Suprapubic skin (tissue), 4 donors: ENCODE data around the gene KCNJ18. TPM values are rescaled to one million over a fixed set of nuclear protein-coding genes. Genes with fewer than 3 reads are reported as not detected.
"Not testable (repeated sequence)": the region's sequence is repeated elsewhere in the genome, so short reads cannot be mapped to it uniquely, and the experiment has no call there.

Experiments
- DNase-seq, 2 donors: peaks; one replicate each; pipeline ENCODE4 v3.0.0-alpha.2; 2019; ENCODE audit warnings: low spot score in 2 of 2
- H3K27ac ChIP-seq: fragments of 200-600 bp; sonication (generic); one replicate; pipeline ENCODE4 v1.5.1; 2019
- H3K27me3 ChIP-seq: fragments of 200-600 bp; sonication (generic); one replicate; pipeline ENCODE4 v1.5.1; 2019
- H3K36me3 ChIP-seq: fragments of 200-600 bp; sonication (generic); one replicate; pipeline ENCODE4 v1.5.1; 2019
- H3K4me1 ChIP-seq: fragments of 200-600 bp; sonication (generic); one replicate; pipeline ENCODE4 v1.5.1; 2019
- H3K4me3 ChIP-seq: fragments of 200-600 bp; sonication (generic); one replicate; pipeline ENCODE4 v1.5.1; 2019; ENCODE audit warnings: mild to moderate bottlenecking
- H3K9me3 ChIP-seq: fragments of 200-600 bp; sonication (generic); one replicate; pipeline ENCODE4 v1.5.1; 2019
- EP300 ChIP-seq: sonication (generic); formaldehyde crosslinking; IDR thresholded peaks from one replicate; pipeline ENCODE4 v1.6.1; 2017; ENCODE audit warnings: antibody characterized with exemption
- POLR2AphosphoS5 ChIP-seq, 3 donors: sonication (generic); formaldehyde crosslinking; IDR thresholded peaks; one replicate each; pipeline ENCODE4 v1.6.1; 2017; ENCODE audit warnings: antibody characterized with exemption in 3 of 3
- WGBS: methylation state at CpG from one replicate; pipeline ENCODE4 v1.1.5; 2018; 5-methylcytosine and 5-hydroxymethylcytosine counted together
- total RNA-seq, 4 donors: library from RNA; depleted of rRNA; stranded (reverse); fragments of >200 nt; gene quantifications; one replicate each; pipeline ENCODE4 v1.1.0, GENCODE V29; 2016
- TF ChIP-seq, protein P1 (sequence below), 2 donors: fragments of 200-600 bp in 1 of 2; fragments of 450-650 bp in 1 of 2; sonication (generic) in 1 of 2; IDR thresholded peaks; one replicate each; pipeline ENCODE4 v1.5.1; 2016 to 2019; ENCODE audit warnings: antibody characterized with exemption in 2 of 2, mild to moderate bottlenecking in 1 of 2, moderate library complexity in 1 of 2

The KCNJ18 gene
- total RNA-seq, 4 donors from 2014 or later = 2.3 to 32.9 (median 19.3) TPM

DNA sequence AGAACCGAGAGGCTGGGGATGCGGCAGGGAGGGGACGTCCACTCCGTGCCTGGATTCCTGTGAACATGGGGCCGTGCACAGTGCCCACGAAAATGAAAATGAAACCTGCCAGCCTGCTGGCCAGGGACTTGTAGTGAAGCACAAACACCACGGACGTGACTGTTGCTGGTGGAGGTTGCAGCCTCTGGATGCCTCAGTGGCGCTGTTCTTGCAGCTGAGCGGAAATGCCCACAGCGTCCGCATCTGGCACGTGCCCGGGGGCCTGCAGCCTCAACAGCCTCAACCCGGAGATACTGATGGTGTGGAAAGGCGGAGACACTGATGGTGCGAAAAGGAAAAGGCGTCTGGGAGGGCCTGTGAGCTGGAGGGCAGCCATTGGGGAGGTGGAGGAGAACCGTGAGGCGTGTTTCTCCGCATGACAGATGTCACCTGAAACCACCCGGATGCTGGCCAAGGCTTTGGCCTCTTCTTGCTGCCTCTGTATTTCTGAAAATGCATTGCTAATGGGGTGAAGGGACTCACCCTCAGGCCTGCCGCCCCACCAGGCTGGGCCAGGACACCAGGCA lies 44.8 kb downstream of the KCNJ18 start:
- H3K4me3 ChIP-seq, H3K27me3 ChIP-seq, H3K36me3 ChIP-seq, H3K9me3 ChIP-seq, H3K27ac ChIP-seq, H3K4me1 ChIP-seq, DNase-seq: not testable (repeated sequence)
- 62% methylated on average over 9 of the region's 23 CpGs for WGBS

DNA sequence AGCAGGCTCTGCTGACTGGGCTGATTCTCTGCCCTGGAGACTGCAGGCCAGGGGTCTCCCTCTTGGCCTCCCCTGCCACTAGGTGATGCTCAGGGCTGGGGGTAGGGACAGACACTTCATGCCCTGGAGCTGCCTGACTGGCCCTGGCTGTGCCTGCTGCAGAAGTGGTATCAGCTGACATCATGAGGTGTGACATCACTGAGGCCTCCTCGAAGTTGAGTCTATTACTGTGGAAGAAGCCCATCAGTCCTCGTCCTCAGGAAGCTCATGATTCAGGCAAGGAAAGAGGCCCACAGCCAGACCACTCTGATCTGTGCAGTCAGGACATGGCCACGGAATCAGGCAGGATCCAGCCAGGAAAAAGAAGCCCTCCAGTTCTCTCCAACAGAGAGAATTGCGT lies 45.9 kb downstream of the KCNJ18 start:
- H3K4me1 ChIP-seq, H3K27me3 ChIP-seq, H3K4me3 ChIP-seq, H3K9me3 ChIP-seq, DNase-seq, H3K27ac ChIP-seq, H3K36me3 ChIP-seq: not testable (repeated sequence)
- WGBS = 83% methylated on average over 1 of the region's 4 CpGs

DNA sequence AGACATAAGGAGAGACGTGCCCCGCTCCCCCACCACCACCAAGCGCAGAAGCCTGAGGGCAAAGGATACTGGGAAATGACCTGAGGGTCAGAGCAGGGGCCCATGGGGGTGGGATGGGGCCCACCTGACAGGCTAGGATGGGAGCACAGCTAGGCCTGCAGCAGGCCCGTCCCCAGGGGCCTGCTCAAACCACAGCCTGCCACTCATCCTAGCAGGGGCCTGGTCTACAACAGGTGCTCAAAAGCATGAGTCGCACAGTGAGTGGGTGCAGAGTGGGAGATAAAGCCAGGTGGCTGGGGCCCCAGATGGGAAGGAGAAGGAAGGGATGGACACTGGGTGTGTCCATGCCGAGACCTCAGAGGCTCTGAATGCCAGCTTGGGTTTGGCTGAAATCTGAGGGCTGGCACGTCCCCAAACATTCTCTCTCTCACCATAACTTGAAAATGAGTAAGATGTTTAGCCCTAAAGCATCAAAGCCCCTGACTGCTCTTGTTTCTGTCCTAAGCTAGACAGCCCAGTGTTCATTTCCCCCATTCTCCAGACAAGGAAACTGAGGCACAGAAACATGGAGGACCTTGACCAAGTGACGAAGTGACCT lies 46.7 kb downstream of the KCNJ18 start:
- H3K9me3 ChIP-seq, H3K4me1 ChIP-seq, DNase-seq, H3K27me3 ChIP-seq, H3K36me3 ChIP-seq, H3K27ac ChIP-seq, H3K4me3 ChIP-seq: not testable (repeated sequence)
- 80% methylated on average over 2 of the region's 8 CpGs for WGBS

DNA sequence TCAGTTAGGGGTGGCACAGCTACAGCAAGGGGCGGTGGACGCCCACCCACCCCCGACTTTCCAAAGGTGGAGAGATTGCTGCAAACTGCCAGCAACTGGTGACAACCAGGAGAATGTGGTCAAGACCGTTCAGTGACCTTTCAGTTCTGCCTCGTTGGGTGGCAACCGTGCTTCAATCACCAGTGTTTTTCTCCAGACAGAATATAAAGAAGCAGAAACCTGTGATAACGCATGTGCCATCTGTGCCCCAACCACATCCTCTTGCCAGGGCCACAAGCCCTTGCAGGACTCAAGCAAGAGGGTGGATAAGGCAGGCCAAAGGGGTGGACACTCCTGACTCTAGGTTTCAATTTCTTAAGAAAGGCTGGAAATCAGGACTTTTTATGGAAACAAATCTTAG lies 47.2 kb downstream of the KCNJ18 start:
- H3K27ac ChIP-seq, H3K36me3 ChIP-seq, DNase-seq, H3K4me3 ChIP-seq, H3K9me3 ChIP-seq, H3K4me1 ChIP-seq, H3K27me3 ChIP-seq: not testable (repeated sequence)
- 90% methylated on average over 3 of the region's 7 CpGs for WGBS

DNA sequence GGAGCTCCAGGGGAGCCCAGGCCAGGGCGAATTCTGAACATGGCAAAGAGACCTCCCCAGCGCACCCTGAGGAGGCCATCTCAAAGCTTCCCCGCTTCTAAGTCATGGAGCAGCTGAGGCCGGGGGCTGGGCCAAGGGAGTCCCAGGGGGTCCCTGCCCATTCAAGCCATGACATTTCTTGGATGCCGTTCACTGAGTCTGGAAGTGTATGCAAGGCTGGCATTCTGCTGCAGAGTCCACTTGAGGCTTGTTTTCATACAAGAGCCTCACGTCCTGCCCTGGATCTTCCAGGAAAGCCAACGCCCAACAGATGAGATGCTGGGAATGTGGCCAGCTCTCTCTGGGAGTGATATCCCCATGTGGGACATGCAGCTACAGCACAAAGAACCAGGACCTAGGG lies 48.5 kb downstream of the KCNJ18 start:
- not testable (repeated sequence) for H3K4me3 ChIP-seq, H3K27me3 ChIP-seq, H3K4me1 ChIP-seq, DNase-seq, H3K27ac ChIP-seq, H3K9me3 ChIP-seq, H3K36me3 ChIP-seq
- WGBS = no CpG with 5 or more reads among the region's 7 CpGs

DNA sequence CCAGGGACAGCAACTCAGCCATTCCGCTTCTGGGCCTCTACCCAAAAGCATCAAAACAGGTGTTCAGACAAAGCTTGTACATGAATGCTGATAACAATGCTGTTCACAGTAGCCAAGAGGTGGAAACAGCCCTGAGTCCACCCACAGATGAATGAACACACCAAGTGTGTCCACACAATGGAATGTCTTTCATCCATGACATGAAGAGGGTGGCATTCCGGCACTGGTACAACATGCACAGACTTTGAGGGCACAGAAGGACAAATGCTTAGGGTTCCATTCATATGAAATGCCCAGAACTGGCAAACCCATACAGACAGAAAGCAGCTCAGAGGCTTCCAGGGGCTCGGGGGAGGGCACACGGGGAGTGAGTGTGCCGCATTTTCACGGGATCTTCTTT lies 49.2 kb downstream of the KCNJ18 start:
- H3K4me1 ChIP-seq, H3K27ac ChIP-seq, DNase-seq, H3K4me3 ChIP-seq, H3K27me3 ChIP-seq, H3K9me3 ChIP-seq, H3K36me3 ChIP-seq: not testable (repeated sequence)
- no CpG with 5 or more reads among the region's 6 CpGs for WGBS

DNA sequence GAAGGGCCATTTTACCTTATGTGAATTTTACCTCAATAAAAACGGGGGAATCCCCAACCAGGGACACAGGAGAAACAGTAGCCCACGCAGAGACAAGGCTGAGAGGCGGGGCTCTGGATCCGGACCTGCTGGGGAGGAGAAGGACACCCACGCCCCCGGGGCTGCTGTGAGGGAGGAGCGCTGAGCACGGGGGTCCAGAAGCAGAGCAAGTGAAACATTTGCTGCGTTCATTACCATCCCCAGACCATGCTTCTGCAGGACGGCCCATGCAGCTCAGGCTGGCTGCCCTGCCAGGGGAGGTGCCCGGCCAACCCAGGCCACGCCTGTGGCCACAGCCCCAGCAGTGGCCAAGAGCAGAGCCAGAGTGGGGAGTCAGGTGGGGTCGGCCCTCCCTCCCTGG lies 50.0 kb downstream of the KCNJ18 start:
- DNase-seq = no peak
- no peaks in the 10 kb centered on the region for H3K36me3 ChIP-seq
- no peak overlapping the region for H3K27ac ChIP-seq
- no peaks in the 10 kb centered on the region for H3K4me1 ChIP-seq
- no peaks in the 10 kb centered on the region for H3K9me3 ChIP-seq
- H3K4me3 ChIP-seq = no peak overlapping the region
- H3K27me3 ChIP-seq = no peaks in the 10 kb centered on the region
- WGBS = 65% methylated on average over 9 of the region's 13 CpGs
- TF ChIP-seq, protein P1, sequence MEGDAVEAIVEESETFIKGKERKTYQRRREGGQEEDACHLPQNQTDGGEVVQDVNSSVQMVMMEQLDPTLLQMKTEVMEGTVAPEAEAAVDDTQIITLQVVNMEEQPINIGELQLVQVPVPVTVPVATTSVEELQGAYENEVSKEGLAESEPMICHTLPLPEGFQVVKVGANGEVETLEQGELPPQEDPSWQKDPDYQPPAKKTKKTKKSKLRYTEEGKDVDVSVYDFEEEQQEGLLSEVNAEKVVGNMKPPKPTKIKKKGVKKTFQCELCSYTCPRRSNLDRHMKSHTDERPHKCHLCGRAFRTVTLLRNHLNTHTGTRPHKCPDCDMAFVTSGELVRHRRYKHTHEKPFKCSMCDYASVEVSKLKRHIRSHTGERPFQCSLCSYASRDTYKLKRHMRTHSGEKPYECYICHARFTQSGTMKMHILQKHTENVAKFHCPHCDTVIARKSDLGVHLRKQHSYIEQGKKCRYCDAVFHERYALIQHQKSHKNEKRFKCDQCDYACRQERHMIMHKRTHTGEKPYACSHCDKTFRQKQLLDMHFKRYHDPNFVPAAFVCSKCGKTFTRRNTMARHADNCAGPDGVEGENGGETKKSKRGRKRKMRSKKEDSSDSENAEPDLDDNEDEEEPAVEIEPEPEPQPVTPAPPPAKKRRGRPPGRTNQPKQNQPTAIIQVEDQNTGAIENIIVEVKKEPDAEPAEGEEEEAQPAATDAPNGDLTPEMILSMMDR (IDR thresholded peaks at IDR 0.05) = no peak
- TF ChIP-seq EP300 (no peak), POLR2AphosphoS5 (IDR thresholded peaks at IDR 0.05) (no peak)

DNA sequence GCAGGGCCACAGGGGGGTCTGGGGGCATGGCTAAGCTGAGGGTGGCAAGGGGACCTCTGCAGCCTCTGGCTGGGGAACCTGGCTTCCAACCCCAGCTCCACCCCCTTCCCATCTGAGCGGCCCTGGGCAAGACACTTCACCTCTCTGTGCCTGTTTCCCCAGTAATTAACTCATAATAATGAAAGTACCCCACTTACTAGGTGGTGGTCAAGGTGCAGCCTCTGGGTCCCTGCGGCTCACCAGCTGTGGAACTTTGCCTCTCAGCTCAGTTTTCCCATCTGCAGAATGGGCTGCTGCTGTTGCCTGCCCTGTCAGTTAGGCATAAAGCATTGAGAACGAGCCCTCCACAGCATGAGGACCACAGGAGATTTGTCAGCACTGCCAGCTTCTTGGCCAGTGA lies 51.8 kb downstream of the KCNJ18 start:
- not testable (repeated sequence) for H3K4me3 ChIP-seq, H3K4me1 ChIP-seq, H3K27ac ChIP-seq

DNA sequence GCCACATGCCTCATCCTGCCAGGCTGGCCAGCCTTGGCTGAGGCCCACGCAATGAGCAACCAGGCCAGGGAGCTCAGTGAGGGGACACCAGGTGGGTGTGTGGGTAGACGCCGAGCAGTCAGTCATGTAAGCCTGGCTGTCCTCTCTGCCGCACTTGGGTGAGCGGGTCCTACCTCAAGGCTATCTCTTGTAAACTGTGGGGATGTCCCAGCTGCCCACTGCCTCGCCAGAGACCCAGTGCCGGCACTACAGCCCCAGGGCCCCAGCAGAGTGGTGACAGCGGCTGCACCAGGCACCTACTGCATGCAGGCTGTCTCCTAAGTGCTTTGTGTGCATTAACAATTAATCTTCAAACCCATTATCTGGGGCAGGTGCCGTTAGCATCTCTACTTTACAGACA lies 52.3 kb downstream of the KCNJ18 start:
- H3K27me3 ChIP-seq, H3K9me3 ChIP-seq: not testable (repeated sequence)

More for the DNA sequence above, 51.8 kb downstream of the KCNJ18 start:
- not testable (repeated sequence) for DNase-seq, H3K27me3 ChIP-seq, H3K36me3 ChIP-seq, H3K9me3 ChIP-seq
- WGBS = 68% methylated on average over 3 of the region's 3 CpGs

DNA sequence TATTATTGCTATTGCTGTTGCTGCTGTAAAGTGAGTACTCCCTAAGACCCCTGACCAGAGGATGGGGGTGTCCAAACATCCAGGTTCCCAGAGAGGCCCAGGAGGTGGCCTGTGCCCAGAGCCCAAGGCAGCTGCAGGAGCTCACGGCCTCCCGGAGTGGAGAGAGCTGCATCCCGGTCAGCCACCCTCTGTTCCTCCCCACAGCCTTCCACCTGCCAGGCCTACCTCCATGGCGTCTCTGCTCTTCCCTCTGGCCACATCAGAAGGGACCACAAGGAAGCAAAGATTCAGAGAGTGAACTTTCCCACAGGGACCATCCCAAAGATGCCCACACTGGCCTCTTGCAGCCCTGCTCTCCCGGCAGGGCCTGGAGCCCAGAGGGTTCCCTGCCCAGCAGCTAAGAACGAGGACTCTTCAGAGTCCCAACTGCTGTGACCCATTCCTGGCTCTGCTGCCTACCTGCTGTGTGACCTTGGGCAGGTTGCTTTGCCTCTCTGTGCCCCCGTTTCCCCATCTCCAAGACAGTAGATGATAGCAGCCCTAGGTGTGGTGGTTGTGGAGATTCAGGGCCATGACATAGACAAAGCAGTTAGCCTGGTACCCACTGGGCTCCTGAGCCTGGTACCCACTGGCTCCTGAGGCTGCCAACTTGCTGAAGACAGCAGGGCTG lies 53.2 kb downstream of the KCNJ18 start:
- WGBS = 35% methylated on average over 2 of the region's 7 CpGs
- H3K36me3 ChIP-seq, H3K9me3 ChIP-seq, H3K27ac ChIP-seq, H3K4me3 ChIP-seq, H3K27me3 ChIP-seq, H3K4me1 ChIP-seq, DNase-seq: not testable (repeated sequence)

More for the DNA sequence above, 52.3 kb downstream of the KCNJ18 start:
- H3K36me3 ChIP-seq, H3K4me3 ChIP-seq, H3K4me1 ChIP-seq, H3K27ac ChIP-seq, DNase-seq: not testable (repeated sequence)
- no CpG with 5 or more reads among the region's 9 CpGs for WGBS

DNA sequence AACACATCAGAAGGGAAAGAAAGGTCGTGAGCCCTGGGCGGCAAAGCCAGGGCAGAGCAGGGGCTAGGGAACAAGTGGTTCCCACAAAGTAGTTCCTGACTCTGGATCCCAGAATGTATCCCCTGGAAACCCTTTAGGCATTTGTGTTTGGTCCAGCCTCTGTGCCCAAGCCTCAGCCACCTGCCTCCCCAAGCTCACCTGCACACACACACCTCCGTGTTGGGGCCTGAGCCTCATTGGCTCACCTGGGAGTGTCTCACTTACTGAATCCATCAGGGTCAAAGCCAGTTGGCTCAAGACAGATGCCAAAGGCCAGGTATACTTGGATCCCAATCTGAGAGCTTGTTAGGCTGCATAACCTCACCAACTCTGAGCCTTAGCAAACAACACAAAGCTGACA lies 54.1 kb downstream of the KCNJ18 start:
- not testable (repeated sequence) for H3K9me3 ChIP-seq, H3K4me1 ChIP-seq, DNase-seq, H3K27me3 ChIP-seq, H3K4me3 ChIP-seq, H3K36me3 ChIP-seq, H3K27ac ChIP-seq
- 75% methylated on average over 2 of the region's 3 CpGs for WGBS

DNA sequence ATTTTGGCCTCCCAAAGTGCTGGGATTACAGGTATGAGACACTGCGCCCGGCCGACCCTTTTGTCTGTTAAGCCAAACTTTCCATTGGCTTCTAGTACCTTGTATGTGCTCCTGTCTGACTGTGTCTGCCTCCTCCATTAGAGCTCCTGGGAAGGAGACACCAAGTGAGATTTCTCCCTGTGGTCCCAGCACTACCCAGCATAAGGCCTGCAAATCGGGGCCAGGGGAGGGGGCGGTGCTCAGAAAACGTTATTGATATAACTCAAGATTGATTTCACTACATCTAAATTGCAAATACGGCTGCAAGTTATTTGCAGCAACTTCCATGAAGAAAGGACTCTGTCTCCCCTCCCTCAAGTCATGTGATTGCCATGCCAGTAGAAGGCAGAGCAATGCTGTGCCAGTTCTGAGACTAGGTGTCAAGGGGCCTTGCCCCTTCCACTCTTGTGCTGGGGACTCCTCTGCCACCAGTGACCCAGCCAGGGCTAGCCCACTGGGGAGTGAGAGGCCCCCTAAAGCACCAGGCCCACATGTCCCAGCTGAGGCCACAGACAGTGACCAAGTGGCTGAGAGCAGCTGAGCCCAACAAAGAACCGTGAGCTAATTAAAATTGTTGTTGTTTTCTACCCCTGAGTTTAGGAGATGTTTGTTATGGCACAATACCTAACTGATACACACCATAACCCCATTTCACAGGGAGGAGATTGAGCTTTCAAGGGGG lies 55.0 kb downstream of the KCNJ18 start:
- not testable (repeated sequence) for H3K4me3 ChIP-seq, H3K9me3 ChIP-seq, H3K27ac ChIP-seq, DNase-seq, H3K27me3 ChIP-seq, H3K36me3 ChIP-seq, H3K4me1 ChIP-seq
- 88% methylated on average over 8 of the region's 8 CpGs for WGBS

DNA sequence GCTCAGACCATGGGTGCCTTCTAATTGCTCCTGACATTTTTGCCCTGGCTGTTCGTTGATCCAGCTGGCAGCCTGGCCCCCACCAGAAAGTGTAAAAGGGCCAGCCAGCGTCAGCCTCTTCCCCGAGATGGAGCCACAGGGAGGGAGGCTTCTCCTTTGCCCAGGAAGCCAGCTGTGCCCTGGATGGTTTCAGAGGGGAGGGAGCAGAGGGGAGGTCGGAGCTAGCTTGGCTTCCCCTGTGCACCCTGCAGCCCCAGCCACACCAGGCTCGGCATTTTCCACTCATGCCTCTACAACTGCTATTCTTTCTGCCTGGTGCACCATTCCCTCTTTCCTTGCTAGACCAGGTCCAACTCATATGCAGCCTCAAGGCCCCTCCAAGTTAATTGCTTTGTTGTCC lies 56.4 kb downstream of the KCNJ18 start:
- H3K27me3 ChIP-seq, H3K36me3 ChIP-seq, H3K4me1 ChIP-seq, H3K27ac ChIP-seq, DNase-seq, H3K9me3 ChIP-seq, H3K4me3 ChIP-seq: not testable (repeated sequence)
- 65% methylated on average over 4 of the region's 5 CpGs for WGBS
